Measurements from ENCODE around the gene RBMS1.

Gene RBMS1, protein sequence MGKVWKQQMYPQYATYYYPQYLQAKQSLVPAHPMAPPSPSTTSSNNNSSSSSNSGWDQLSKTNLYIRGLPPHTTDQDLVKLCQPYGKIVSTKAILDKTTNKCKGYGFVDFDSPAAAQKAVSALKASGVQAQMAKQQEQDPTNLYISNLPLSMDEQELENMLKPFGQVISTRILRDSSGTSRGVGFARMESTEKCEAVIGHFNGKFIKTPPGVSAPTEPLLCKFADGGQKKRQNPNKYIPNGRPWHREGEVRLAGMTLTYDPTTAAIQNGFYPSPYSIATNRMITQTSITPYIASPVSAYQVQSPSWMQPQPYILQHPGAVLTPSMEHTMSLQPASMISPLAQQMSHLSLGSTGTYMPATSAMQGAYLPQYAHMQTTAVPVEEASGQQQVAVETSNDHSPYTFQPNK

DNA sequence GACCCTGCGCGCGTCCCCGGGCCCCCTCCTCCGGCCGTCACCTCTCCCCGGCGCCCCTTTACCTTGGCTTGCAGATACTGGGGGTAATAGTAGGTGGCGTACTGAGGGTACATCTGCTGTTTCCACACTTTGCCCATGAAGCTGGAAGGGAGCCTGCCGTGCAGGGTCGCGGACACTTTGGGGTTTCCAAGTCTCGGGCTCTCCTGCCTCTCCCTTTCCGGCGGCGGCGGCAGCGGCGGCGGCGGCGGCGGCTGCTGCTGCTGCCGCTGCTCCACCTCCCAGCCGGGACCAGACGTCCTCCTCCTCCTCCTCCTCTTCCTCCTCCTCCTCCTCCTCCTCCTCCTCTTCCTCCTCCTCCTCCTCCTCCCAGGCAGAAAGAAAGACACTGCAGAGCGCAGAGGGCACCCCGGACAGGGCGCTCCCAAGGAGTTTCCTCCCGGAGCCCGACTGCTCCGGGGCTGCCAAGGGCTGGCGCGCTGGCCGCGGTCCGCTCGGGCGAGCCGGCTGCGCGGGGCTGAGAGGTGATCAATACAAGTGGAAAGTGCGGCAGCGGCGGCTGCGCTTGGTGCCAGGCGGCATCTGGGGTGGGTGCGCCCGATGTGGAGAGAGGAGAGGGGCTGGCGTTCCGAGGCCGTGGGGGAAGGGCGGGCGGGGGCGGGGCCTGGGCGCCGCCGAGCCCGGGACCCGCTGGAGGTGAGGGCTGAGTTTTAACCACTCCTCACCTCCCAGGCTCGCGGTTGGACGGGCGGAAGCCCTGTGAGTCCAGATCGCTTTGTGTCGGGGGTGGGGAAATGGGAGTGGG is at the start of gene RBMS1:
Gene RBMS1, minus strand, starts transcription at position 581 of the 802 bp plus-strand sequence. Its CDS starts 444 bp downstream, at position 137.
- in situ Hi-C loops (cut with MboI; ENCODE audit: low sequenced_read_pairs) = no loop called here

DNA sequence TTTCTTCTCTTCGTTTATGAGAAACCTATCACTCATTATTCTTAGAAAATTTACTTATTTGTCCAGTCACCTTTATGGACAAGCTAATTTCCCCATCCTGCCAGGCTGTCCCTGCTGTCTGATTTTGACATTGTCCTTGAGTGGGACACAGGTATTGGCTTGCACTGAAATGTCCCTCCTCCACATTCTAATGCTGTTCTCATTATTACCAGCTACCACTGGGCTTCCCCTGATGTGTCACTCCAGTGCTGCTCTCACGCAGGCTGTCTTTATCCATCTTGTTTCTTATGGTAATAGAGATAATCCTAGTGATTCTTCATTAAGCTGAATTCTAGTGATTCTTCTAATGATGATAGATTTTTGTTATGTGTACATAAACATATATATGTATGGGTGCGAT is 48.1 kb upstream of the RBMS1 start:
- in situ Hi-C loops (cut with MboI; ENCODE audit: low sequenced_read_pairs) = no loop called here

DNA sequence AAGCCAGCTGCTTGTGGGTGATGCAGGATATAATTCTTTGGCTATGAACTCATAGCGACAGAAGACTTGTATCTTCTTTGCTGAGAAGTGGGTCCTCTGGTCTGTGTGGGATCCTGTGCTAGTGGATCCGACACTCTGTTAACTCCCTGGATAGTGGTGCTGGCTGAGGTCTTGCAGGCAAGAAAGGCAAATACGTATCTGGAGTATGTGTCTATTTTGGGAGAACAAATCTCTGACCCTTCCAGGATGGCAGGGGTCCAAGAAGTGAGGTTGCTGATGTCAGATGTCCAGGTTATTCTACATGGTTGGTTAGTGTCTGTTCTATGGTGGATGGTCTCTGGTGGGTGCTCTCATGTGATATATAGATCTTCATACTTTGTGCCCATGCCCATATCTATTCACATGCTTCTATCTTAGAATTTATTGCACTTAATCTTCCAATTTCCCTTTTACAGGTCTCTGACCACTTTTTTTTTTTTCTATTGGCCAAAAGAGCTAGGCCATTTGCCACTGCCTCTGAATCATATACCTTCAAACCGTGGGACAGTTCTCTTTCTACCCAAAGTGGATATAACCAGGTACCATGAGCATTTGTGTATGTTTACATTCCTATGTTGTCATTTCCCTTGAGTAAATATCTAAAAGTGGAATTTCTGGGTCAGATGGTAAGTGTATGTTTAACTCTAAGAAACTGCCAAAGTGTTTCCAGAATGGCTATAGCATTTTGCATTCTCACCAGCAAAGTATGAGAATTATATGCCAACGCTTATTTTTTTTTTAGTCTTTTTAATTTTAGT is 45.1 kb upstream of the RBMS1 start:
- in situ Hi-C loops (cut with MboI; ENCODE audit: low sequenced_read_pairs) = no loop called here

DNA sequence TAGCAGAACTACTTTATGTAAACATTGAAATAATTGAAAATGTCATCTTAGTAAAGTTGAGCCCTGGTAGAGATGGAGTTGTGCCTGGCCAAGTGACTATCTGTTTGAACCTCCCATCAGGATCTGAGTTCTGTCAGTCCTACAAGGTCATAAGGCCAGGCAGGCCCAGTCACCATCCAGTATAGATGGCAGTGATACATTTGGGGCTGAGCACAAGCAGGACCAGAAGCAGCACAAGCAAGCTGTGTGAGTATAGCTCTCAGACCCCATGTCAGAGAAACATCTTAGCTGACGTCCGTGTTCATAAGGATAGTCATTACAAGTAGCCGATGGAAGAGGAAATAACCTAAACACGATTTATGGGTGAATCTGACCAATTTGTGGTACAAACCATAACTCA is 44.5 kb upstream of the RBMS1 start:
- in situ Hi-C loops (cut with MboI; ENCODE audit: low sequenced_read_pairs) = no loop called here

DNA sequence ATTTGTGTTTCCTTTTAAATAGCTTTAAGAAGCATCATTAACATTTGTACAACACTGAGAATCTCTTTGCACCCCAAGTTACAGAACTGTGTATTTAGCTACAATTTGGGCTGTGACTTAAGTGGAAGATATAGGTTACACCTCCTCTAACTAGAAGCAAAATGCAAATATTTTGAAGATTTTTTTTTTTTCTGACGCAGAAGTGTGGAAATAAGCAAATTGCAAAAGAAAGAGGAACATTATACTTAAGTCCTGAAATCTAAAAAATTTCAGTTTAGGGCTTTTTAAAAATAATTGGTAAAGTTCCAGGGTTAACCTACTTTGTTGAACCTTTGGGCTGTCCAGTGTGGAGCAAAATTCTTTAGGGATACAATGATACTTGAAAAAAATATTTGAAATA is 41.4 kb upstream of the RBMS1 start:
- in situ Hi-C loops (cut with MboI; ENCODE audit: low sequenced_read_pairs) = no loop called here

DNA sequence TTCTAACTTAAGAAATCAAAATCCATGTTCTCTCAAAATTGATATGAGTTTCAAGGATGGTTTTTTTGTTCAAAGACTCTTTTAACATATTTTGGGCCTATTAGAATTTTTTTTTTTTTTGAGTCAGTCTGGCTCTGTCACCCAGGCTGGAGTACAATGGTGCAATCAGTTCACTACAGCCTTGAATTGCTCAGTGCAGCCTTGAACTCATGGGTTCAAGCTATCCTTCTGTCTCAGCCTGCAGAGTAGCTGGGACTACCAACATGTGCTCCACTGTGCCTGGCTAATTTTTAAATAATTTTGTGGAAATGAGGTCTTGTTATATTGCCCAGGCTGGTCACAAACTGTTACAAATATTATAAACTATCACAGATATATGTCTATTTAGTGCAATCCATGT is 40.6 kb upstream of the RBMS1 start:
- in situ Hi-C loops (cut with MboI; ENCODE audit: low sequenced_read_pairs) = no loop called here

DNA sequence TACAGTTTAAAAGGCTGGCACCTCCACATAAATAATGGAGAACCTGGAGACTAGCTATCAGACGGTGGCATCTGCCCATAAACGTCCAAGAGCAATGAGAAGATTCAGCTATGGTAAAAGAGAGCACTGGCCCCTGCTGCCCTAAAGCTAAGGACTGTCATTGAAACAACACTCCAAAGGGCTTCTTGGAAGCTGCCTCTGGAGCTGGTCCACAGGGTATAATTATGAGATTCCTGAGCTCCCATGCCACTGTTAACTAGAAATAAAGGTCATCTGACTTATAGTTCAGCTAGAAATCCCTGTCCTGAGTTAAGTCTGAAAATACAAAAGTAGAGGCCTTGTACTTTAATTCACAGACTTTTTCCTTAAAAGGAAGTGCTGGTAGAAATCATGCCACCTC is 39.9 kb upstream of the RBMS1 start:
- in situ Hi-C loops (cut with MboI; ENCODE audit: low sequenced_read_pairs) = no loop called here

DNA sequence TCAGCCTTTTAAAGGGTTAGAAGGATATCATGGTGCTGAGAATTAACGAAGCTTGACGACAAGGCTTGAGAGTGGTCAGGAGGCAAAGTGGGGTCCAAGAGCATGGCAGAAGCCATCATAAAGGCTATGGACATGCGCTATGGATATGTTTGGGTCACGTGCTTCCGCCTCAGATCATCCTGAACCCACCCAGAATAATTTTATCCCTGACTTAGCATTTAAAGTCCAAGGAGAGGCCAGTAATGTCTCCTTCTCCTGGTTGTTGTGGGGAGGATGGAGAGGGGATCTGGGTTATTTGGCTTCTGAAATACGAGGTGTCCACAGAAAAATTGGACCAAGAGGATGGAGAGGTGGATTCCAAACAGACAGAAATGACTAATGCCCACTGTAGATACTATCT is 38.8 kb upstream of the RBMS1 start:
- in situ Hi-C loops (cut with MboI; ENCODE audit: low sequenced_read_pairs) = no loop called here

DNA sequence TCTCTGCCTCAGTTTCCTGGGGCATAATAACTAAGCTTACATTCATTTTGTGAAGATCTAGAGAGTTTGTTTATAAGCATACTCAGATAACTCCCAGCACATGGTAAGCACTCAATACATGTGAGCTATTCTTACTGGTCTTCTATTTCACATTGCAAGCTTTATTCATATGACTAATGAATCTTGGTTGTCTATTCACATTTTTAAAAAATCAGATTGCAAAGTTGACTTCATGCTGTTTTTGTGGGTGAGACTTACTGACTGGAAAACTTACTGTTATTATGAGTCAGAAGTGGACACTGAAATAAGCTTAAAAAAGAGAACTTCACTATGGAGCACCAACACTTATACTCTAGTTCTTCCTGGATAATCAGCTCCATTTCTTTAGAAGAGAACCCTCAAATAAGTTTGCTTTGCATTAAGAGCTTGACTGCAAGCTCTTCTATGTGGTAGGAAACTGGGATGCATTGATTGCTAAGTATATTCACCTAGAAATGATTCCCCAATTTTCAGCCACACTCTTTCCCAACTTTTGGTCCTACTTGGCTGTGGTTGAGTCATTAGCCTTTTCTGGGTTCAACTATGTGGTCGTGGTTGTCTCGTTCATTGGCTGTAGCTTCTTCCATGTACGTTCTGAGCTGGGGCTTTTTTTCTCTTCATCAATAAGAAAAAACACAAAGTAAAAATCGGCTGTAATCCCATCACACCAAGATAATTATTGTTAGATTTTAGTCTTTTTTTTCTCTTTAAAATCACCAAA is 29.5 kb upstream of the RBMS1 start:
- in situ Hi-C loops (cut with MboI; ENCODE audit: low sequenced_read_pairs) = no loop called here

DNA sequence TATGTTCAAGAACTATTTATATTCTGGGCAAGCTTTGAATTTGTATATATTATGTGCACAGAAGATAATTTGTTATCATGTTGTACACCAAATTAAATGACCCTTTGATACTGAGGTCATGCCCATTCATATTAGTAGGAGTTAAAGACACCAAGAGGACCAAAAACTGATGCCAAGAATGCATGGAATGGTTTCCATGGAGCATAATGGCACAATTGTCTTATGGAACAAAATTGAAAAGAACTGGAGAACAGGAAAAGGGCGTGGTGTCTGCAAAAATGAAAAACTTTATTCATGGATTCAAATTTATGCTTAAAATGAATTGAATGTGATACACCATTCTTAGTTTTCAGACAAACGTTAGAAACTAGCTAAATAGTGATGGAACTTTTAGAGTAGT is 24.1 kb upstream of the RBMS1 start:
- in situ Hi-C loops (cut with MboI; ENCODE audit: low sequenced_read_pairs) = no loop called here

DNA sequence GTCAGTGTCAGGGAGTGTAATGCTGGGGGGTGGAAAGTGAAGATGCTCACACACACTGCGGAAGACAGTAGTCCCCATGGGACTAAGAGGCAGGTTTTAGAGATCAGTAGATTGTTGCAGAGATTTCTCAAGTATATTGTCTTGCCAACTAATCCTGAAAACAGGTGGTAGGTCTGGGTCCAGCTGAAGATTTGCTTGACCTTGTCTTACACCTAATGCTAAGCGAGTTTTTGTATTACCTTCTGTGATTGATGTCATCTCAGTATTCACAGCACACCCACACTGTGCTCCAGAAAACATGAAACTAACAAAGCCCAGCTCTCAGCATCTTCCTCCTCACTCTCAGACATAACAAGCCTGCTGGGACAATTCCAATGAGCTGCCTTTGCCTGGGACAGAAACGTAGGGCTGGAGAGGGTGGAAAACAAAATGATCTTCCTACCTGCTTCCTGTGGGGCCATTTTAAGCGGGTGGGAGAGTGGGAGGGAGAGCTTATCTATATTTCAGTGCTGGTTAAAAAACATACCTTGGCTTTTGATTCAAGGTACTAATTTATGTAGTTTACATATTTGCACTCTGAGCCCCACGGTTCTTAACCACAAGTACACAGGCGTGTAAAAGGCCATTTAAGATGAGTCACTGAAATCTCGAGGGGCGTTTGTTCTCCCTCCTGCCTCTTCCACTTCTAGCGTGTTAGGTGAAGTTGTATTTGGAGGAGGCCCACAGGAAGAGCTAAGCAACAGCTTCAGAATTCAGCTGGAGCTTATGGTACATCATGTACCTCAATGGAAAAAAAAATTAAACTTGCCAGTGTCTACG is 23.1 kb upstream of the RBMS1 start:
- in situ Hi-C loops (cut with MboI; ENCODE audit: low sequenced_read_pairs) = no loop called here

DNA sequence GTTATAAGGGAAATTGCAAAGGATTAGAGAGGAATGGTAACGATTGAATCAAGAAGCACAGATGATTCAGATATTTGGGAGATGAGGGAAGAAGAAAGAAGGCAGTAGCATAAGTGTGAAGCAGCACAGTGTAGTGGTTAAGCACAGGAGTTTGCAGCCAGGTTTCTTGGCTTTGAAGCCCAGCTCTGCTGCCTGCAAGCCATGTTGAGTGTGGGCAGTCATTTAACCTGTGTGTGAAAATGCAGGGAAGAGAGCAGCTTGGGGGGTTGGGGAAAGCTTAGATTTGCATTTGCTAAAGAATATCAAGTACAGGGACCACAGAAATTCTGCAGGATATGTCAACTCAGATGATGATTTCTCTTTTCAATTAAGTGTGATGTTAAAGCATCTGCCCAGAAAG is 21.5 kb upstream of the RBMS1 start:
- in situ Hi-C loops (cut with MboI; ENCODE audit: low sequenced_read_pairs) = no loop called here

DNA sequence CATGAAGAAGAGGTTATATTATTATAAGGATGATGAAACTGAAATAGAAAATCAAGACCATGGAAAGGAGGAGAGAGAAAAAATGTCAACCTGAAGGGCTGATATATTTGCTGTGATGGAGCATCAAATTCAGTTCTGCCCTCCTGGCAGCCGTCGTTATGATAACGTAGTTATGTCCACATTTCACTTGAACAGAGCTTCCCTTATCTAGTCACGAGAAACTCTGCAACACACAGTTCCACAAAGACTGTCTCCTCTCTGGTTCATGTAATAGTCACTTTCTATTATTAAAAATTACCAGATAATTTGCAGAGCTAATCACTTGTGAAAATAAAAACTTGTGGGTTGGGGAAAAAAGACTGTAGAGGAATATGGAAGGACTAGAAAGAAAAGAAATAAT is 19.5 kb upstream of the RBMS1 start:
- in situ Hi-C loops (cut with MboI; ENCODE audit: low sequenced_read_pairs) = no loop called here

DNA sequence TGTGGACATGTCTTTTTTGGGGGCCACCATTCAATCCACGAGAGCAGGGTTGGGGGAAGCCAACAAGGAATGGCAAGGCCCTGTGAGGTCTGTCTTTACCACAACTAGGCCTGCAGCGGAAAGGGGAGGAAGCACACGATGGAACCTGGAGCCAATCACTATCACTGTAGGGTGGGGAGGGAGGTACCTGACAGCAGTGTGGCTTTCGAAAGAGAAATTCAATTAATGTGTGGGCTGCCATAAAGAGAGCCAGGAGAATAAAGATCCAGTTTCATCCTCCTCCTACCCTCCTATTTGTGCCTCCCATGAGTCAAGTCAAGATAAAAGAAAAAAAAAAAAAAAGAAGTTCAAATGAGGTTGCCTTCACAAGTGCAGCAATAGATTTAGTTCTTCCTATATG is 18.9 kb upstream of the RBMS1 start:
- in situ Hi-C loops (cut with MboI; ENCODE audit: low sequenced_read_pairs) = no loop called here

DNA sequence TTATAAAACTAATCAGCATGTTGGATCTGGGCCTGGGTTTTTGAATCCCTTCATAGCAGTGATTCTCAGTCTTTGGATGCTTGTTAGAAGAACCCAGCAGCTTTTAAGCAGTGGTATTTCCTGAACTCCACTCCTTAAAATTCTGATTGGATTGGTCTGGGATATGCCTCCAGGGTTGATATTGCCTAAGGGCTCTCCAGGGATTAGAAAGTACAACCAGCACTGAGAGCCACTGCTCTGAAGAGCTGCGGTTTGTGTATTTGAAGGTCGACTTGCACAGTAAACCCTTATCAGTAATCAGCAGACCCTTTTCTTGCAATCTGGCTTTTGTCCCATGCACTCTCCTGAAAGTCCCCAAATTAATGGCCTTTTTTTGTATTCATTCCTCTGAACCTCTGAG is 17.0 kb upstream of the RBMS1 start:
- in situ Hi-C loops (cut with MboI; ENCODE audit: low sequenced_read_pairs) = no loop called here

DNA sequence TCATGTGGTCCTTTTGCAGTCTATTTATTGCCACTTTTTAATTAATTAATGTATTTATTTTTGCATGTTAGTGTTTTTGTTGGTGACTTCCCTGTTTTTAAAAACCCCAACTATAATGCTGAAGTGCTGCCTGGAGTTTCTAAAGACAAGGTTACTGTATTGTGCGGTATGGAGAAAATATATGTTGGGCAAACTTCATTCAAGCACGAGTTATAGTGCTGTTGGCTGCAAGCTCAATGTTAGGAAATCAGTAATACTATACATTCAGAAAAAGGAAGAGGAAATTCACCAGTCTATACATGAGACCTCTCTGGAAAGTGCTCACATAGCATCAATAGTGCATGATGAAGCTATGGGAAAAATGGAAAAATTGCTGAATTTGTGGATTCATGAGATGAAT is 15.4 kb upstream of the RBMS1 start:
- in situ Hi-C loops (cut with MboI; ENCODE audit: low sequenced_read_pairs) = no loop called here

DNA sequence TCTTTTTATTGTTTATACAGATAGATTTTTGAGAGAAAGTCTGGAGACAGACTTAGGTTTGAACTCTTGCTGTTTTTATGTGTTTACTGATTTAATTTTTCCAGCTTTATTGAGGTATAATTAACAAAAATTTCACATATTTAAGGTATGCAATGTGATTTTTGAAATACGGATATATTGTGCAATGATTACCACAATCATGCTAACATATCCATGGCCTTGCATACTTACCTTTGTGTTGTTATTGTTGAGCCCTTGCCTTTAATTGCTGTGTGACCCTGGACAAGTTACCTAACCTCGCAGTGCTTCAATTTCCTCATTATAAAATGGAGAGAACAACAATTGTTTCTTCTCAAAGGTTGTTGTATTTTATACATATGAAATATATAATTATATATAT is 13.9 kb upstream of the RBMS1 start:
- in situ Hi-C loops (cut with MboI; ENCODE audit: low sequenced_read_pairs) = no loop called here

DNA sequence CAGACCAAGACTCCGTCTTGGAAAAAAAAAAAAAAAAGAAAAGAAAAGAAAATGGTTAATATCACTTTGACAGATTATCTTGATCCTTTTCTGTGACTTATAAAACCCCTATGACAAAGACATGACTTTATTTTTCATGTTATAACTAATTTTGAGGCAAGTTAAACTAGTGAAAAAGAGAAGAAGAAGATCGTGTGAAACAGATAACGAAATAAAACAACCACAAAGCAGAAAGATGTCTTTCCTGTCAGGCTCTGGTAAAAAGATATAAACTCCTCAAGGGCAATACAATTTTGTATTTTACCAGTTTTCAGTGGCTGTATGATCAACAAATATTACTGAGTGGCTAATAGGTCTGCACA is 13.4 kb upstream of the RBMS1 start:
- in situ Hi-C loops (cut with MboI; ENCODE audit: low sequenced_read_pairs) = no loop called here

DNA sequence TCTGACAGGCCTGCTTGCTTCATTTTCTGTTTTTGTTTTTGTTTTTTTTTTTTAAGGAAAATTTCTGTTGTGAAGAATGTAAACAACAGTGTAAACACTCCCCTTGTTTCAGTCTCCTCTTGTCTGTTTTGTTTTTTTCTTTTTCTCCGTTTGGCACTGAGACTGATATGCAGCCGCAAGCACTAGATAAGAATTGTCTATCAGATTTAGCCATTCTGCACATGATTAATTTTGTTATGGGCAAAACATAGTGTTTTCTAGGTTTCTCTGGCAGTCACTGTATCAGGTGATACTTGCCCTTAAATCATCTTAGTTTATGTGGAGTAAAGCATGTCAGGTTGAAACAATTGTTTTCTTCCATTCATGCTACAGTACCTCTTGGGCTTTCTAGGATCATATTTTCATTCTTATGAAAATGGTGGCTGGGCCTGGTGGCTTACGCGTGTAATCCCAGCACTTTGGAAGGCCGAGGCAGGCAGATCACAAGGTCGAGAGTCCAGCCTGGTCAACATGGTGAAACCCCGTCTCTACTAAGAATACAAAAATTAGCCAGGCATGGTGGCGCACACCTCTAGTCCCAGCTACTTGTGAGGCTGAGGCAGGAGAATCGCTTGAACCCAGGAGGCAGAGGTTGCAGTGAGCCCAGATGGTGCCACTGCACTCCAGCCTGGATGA is 12.9 kb upstream of the RBMS1 start:
- in situ Hi-C loops (cut with MboI; ENCODE audit: low sequenced_read_pairs) = no loop called here
